Measurements from ENCODE around the gene BRSK2. TPM values are rescaled to one million over a fixed set of nuclear protein-coding genes. Genes with fewer than 3 reads are reported as not detected.

Gene BRSK2
- total and polyA plus RNA-seq, 2 experiments from 2014 or later = 4.7 to 13.6 TPM

DNA sequence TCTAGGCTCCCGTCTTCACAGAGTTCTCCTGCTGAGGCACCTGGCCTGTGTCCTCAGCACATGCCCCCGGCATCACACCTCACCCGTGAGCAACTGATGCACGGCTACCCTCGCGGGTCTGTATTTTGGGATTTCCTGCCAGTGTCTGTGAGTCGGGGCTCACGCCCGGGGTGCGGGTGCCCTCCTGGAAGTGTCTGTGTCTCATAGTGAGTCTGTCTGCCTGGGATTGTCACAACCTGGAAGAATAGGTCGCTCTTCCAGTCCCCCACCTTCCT, 11.4 kb downstream of the BRSK2 start:
- Histone ChIP-seq H4K20me1 (ENCODE audit: insufficient read depth, poor library complexity, severe bottlenecking) (peaks cover 5% of the 10 kb centered on the region), H2AFZ (no peak overlapping the region), H3K4me3 (no peak overlapping the region), H3K9me3 (ENCODE audit: low read depth) (no peaks in the 10 kb centered on the region), H3K9me2 (replicated peaks; ENCODE audit: insufficient read depth) (no peaks in the 10 kb centered on the region), H3K4me1 (ENCODE audit: insufficient read depth) (peaks cover 2% of the 10 kb centered on the region), H3K27me3 (no peaks in the 10 kb centered on the region), H3K27ac (no peak overlapping the region), H3K36me3 (replicated peaks; ENCODE audit: insufficient read depth, low read depth) (no peaks in the 10 kb centered on the region), H3K4me2 (no peak overlapping the region), H3K79me2 (no peaks in the 10 kb centered on the region)
- 86% methylated on average over 11 of the region's 11 CpGs for WGBS (ENCODE audit: low lambda C conversion rate, missing lambda C conversion rate)
- no peak for TF ChIP-seq EZH2phosphoT487 (IDR thresholded peaks at IDR 0.05; ENCODE audit: low read depth, severe bottlenecking, unreplicated experiment)
- TF ChIP-seq EZH2 (IDR thresholded peaks at IDR 0.05; ENCODE audit: borderline replicate concordance) = no peak
- TF ChIP-seq, protein P1, sequence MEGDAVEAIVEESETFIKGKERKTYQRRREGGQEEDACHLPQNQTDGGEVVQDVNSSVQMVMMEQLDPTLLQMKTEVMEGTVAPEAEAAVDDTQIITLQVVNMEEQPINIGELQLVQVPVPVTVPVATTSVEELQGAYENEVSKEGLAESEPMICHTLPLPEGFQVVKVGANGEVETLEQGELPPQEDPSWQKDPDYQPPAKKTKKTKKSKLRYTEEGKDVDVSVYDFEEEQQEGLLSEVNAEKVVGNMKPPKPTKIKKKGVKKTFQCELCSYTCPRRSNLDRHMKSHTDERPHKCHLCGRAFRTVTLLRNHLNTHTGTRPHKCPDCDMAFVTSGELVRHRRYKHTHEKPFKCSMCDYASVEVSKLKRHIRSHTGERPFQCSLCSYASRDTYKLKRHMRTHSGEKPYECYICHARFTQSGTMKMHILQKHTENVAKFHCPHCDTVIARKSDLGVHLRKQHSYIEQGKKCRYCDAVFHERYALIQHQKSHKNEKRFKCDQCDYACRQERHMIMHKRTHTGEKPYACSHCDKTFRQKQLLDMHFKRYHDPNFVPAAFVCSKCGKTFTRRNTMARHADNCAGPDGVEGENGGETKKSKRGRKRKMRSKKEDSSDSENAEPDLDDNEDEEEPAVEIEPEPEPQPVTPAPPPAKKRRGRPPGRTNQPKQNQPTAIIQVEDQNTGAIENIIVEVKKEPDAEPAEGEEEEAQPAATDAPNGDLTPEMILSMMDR (IDR thresholded peaks at IDR 0.05; ENCODE audit: poor library complexity) = no peak
- DNase-seq (ENCODE audit: low spot score) = no peak

DNA sequence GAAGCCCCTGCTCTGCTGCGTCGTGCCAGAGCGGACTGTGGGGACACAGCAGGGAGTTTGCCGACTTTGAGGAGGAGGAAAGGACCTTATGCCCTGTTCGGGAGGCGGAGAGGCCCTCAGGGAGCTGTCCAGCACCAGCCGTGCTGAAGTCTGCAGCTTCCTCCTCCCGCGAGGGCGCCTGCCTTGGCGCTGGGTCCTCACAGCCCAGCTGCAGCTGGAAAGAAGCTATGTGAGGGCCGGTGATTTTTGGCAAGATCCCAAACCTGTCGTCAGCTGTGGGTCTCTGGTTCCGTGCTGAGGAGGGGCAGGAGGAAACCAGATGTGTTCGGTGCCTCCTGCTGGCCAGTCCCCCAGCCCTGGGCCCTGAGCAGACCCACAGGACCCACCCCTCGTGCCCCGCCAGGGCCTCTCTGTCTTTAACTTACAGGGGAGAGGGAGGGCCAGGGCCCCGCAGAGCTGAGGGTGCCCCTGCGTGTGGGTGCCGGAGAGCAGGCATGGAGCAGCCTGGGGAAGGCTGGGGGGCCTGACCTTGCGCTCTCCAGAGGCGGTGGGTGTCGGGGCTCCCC, 12.0 kb downstream of the BRSK2 start:
- DNase-seq (ENCODE audit: low spot score) = peak; percentile 89
- peaks cover 2% of the 10 kb centered on the region for H3K4me1 ChIP-seq (ENCODE audit: insufficient read depth)
- no peaks in the 10 kb centered on the region for H3K36me3 ChIP-seq (replicated peaks; ENCODE audit: insufficient read depth, low read depth)
- H2AFZ ChIP-seq = no peak overlapping the region
- WGBS (ENCODE audit: low lambda C conversion rate, missing lambda C conversion rate) = 29% methylated on average over 19 of the region's 23 CpGs
- no peaks in the 10 kb centered on the region for H3K9me3 ChIP-seq (ENCODE audit: low read depth)
- no peak overlapping the region for H3K4me2 ChIP-seq
- H3K79me2 ChIP-seq = no peaks in the 10 kb centered on the region
- TF ChIP-seq EZH2 (IDR thresholded peaks at IDR 0.05; ENCODE audit: borderline replicate concordance) (no peak), EZH2phosphoT487 (IDR thresholded peaks at IDR 0.05; ENCODE audit: low read depth, severe bottlenecking, unreplicated experiment) (no peak)
- TF ChIP-seq, protein P1 (IDR thresholded peaks at IDR 0.05; ENCODE audit: poor library complexity) = no peak
- H3K27me3 ChIP-seq = no peaks in the 10 kb centered on the region
- peaks cover 5% of the 10 kb centered on the region for H4K20me1 ChIP-seq (ENCODE audit: insufficient read depth, poor library complexity, severe bottlenecking)
- no peak overlapping the region for H3K27ac ChIP-seq
- no peak overlapping the region for H3K4me3 ChIP-seq
- H3K9me2 ChIP-seq (replicated peaks; ENCODE audit: insufficient read depth) = no peaks in the 10 kb centered on the region

DNA sequence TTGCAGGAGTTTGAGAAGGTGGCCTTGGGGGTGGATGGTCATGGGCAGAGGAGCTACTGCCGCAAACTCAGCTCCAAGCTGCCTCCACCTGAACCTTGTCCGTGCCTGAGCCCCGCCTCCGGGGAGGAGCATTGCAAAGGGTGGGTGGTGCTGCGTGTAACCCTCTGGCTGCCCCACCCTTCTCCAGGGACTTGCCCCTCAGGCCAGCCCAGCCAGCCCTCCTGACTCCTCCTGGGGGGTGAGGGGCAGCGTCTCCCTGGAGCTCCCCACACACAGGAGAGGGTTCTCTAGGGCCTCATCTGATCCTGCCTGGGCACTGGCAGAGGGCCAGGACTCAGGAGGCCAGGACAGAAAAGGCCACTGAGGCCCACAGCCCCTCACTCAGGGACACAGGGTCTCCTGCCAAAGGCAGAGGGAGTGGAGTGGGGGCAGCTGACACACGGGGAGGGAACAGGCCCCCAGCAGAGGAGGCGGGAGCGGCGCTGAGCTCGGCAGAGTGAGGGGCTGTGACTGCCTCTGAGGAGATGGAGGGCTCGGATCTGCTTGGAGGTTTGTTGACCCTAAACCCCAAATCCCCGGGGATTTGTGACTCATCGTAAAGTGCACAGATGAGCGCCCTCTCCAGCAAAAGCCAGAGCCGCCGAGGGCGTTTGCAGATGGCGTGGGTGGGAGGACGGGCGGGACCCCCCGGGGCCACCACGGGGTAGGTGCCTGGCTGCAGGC, 12.8 kb downstream of the BRSK2 start:
- peaks cover 5% of the 10 kb centered on the region for H4K20me1 ChIP-seq (ENCODE audit: insufficient read depth, poor library complexity, severe bottlenecking)
- no peak overlapping the region for H2AFZ ChIP-seq
- H3K4me1 ChIP-seq (ENCODE audit: insufficient read depth) = peaks cover 2% of the 10 kb centered on the region
- H3K9me2 ChIP-seq (replicated peaks; ENCODE audit: insufficient read depth) = no peaks in the 10 kb centered on the region
- TF ChIP-seq EZH2 (IDR thresholded peaks at IDR 0.05; ENCODE audit: borderline replicate concordance) (no peak), EZH2phosphoT487 (IDR thresholded peaks at IDR 0.05; ENCODE audit: low read depth, severe bottlenecking, unreplicated experiment) (no peak)
- TF ChIP-seq, protein P1 (IDR thresholded peaks at IDR 0.05; ENCODE audit: poor library complexity) = no peak
- no peak overlapping the region for H3K4me3 ChIP-seq
- no peaks in the 10 kb centered on the region for H3K9me3 ChIP-seq (ENCODE audit: low read depth)
- no peak overlapping the region for H3K4me2 ChIP-seq
- H3K79me2 ChIP-seq = no peaks in the 10 kb centered on the region
- no peaks in the 10 kb centered on the region for H3K36me3 ChIP-seq (replicated peaks; ENCODE audit: insufficient read depth, low read depth)
- H3K27me3 ChIP-seq = no peaks in the 10 kb centered on the region
- no peak for DNase-seq (ENCODE audit: low spot score)
- H3K27ac ChIP-seq = no peak overlapping the region
- WGBS (ENCODE audit: low lambda C conversion rate, missing lambda C conversion rate) = 77% methylated on average over 21 of the region's 23 CpGs
